CD4-positive, alpha-beta T cell treated with Interleukin-10 for 1 hour (primary cell): ENCODE measurements around the gene AGBL3.
A peak's percentile ranks its signal among the peaks of the same experiment; 100 is the strongest.
"Not testable (repeated sequence)": the region's sequence is repeated elsewhere in the genome, so short reads cannot be mapped to it uniquely, and the experiment has no call there.

Experiments used
- DNase-seq: peaks from one replicate; pipeline ENCODE4 v3.0.0-alpha.2; 2020

AGBL3 gene

DNA sequence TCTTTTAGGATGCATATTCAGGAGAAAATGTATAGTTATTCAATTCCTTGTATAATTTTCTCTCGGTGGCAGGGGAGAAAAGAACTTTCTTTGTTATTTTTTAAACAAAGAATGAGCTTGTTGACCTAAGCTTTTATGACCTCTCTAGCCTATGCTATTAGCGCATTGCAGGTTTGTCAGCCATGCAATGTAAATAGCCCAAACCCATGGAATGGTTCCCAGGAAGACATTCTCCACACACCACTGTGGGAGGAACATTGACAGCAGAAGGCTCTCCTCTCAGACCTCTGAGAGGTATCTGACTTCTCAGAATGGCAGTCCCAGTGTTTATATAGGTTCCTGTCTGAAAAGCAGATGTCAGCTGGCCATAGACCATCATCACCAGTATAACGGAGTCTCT lies 19.6 kb upstream of the AGBL3 start:
- no peak for DNase-seq

- DNase-seq: no peak
These were observed 18.2 kb upstream of the AGBL3 start for GRCh38 chr7:134968110-134968509.

- DNase-seq: not testable (repeated sequence)
These were observed 4.7 kb upstream of the AGBL3 start for GRCh38 chr7:134981645-134982044.

- DNase-seq: no peak
These were observed 380 bp upstream of the AGBL3 start for GRCh38 chr7:134985894-134986362.

DNA sequence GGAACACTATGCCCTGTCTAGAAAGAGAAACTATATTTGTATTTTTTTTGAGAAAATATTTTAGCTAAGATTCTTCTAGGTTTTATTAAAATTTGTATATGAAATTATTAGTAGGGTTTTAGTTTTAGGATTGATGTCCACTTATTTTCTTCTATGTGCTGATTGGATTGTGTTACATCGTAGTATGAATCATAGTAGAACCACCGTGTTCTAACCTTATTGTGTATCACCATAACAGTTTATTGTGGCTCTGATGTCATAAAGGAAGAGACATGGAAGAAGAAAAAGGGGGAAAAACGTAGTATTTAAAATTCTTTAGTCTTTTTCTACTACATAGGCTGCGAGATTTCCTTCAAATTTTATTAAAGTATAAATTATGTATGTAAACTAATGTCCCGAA lies 1.9 kb downstream of the AGBL3 start:
- DNase-seq: no peak

GRCh38 chr7:134991469-134992339 lies 5.4 kb downstream of the AGBL3 start:
- no peak for DNase-seq

DNA sequence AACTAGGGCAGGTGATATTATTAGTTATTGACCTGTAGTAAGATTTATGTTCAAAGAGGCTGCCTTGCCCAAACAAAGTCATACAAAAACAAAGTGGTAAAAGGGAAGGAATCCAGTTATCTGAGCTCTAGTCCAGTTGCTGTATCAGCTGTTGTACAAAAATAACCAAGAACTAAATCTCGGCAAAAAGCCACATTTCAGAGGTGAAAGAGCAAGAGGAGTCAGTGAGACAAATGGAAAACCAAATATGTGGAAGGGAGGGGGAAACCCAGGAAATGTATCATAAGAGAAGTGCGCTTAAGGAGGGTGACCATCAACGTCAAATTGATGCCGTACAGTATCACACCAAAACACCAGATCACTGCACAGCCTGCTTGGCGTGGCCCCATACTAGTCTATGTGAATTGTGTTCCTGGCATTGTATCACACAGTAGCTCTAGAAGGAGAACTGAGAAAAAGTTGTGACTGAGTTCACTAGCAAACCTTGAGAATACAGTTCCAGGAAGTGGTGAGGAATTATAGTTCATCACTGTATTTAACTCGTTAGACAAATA lies 6.4 kb downstream of the AGBL3 start:
- DNase-seq: peak; percentile 29

- no peak for DNase-seq
These were observed 7.7 kb downstream of the AGBL3 start for GRCh38 chr7:134993877-134994456.

DNA sequence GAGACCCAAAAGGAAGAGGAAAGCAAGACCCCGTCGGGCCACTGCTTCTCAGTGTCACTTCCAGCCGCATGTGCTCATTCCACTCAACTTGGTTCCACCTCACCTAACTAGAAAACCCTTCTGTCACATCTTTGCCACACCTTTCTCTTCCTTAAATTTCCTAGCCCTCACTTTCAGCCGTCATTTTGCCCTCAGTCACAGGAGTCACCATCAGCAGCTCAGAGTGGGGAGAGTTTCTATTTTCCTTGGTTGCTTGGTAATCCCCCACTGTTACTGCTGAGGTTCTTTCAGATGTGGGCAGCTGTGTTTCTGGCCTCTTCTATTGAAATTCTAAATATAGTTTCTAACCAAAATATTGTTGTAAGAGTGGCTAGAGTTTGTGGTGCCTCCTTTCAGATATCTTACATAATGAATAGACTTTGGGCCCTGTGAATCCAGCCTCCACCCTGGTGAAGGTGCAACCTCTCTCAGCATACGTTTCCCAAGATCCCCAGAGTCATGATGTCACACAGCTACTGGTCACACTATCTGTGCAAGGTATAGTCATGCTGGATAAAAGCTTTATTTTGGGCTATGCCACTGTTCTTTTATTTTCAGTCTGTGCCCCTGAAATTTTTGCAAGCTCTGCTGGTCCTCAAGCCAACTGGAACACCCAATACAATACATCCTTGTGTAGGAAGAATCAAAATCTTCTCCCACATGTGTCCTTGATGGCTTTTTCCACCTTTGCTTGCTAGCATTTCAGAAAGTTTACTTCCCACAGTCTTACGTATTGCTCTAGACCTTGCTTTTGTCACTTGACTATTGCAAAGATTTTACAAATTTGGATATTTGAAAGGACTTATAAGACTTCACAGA lies 9.2 kb downstream of the AGBL3 start:
- peak; percentile 43 for DNase-seq

- DNase-seq: peak; percentile 15
These were observed 9.8 kb downstream of the AGBL3 start for GRCh38 chr7:134996097-134996550.

- DNase-seq: no peak
These were observed 11.0 kb downstream of the AGBL3 start for GRCh38 chr7:134997214-134997885.

- DNase-seq: no peak
These were observed 12.8 kb downstream of the AGBL3 start for GRCh38 chr7:134999136-134999535.

GRCh38 chr7:135001390-135002165 lies 15.3 kb downstream of the AGBL3 start:
- DNase-seq: no peak

- no peak for DNase-seq
These were observed 25.9 kb downstream of the AGBL3 start for GRCh38 chr7:135012229-135012628.

DNA sequence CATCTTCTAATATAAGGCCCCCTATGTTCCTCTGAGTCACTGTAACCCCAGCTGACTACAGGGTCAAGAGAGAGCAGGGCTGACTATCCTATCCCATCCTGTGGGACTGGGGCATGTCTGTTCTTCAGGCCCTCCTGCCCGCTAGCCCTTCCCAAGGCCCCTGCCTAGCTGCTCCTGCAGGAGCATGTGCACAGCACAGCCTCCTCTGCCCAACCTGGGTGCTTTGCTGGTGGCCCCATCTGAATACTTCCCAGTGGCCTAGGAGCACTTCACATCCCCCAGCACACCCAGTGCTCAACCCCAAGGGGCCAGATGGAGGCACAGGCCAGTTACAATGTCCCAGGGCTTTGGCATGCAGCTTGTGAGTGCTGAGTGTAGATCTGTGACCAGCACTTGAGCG lies 37.3 kb downstream of the AGBL3 start:
- no peak for DNase-seq

- DNase-seq: no peak
These were observed 48.9 kb downstream of the AGBL3 start for GRCh38 chr7:135035252-135035651.

DNA sequence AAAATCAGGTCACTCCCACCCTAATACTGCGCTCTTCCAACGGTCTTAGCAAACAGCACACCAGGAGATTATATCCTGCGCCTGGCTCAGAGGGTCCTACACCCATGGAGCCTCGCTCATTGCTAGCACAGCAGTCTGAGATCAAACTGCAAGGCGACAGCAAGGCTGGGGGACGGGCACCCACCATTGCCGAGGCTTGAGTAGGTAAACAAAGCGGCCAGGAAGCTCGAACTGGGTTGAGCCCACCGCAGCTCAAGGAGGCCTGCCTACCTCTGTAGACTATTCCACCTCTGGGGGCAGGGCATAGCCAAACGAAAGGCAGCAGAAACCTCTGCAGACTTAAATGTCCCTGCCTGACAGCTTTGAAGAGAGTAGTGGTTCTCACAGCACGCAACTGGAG lies 80.7 kb downstream of the AGBL3 start:
- DNase-seq: not testable (repeated sequence)

DNA sequence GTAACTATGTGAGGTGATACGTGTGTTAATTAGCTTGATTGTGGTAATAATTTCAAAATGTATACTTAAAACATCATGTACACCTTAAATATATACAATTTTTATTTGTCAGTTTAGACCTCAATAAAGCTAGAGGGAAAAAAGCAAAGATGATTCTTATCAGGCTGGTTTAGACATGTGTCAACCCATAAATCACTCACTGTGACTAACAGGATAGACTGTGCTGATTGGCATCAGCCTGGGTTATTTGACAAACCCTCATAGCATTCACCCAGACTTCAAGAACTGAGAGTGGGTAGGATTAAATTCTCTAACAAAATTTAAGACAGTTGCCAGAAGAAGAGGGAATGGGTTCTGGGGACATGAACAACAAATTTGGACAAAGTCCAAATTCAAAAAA lies 87.8 kb downstream of the AGBL3 start:
- no peak for DNase-seq

GRCh38 chr7:135074531-135074930 lies 88.2 kb downstream of the AGBL3 start:
- DNase-seq: no peak

GRCh38 chr7:135075716-135076115 lies 89.4 kb downstream of the AGBL3 start:
- no peak for DNase-seq

DNA sequence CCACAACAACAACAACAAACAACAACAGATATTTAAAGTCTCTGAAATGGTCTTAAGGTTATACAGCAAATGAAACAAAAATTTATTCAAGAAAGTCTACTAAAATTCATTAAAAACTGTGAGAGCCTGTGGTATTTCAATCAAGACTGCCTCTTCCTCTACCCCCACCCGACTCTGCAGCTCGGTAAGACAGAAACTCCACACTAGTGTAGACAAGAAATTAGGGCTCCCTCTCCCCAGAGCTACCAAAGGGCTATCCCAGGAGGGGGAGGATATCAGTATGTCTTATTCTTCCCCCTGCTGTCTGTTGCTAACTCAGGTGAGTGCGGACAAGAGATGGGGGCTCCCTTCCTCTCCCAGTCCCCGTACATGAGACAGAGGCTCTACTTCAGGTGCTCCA lies 90.6 kb downstream of the AGBL3 start:
- DNase-seq: no peak

DNA sequence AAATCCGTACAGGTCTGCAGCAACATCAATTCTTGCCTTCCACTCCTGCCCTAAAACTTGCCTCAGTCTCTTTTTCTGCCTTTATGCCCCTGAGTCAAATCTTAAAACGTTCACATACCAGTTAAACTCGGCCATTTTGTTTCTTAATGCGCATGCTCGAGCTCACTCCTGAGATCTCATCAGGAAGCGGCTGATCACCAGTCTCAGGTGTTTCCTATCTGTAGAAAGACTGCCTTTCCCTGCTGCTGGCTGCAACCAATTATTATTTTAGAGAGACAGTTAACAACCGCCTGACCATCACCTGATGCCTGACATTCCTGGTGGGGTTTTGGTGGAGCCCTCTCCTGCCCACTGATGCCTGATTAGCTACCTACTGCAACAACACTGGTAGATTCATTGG lies 91.3 kb downstream of the AGBL3 start:
- DNase-seq: no peak
